ENCODE measurements around the gene TOMM5.

The TOMM5 gene

GRCh38 chr9:37542488-37542887, 49.9 kb downstream of the TOMM5 start:
- no peak for DNase-seq (ENCODE audit: low read depth)
- no peak for TF ChIP-seq CTCF (conservative IDR thresholded peaks at IDR 0.05; ENCODE audit: low read length)
- no peak overlapping the region for H3K4me3 ChIP-seq (ENCODE audit: low read length)

GRCh38 chr9:37541465-37541864, 50.9 kb downstream of the TOMM5 start:
- TF ChIP-seq CTCF (conservative IDR thresholded peaks at IDR 0.05; ENCODE audit: low read length), result no peak
- DNase-seq (ENCODE audit: low read depth), result no peak
- H3K4me3 ChIP-seq (ENCODE audit: low read length), result no peak overlapping the region

- no peak for TF ChIP-seq CTCF (conservative IDR thresholded peaks at IDR 0.05; ENCODE audit: low read length)
- no peak for DNase-seq (ENCODE audit: low read depth)
- H3K4me3 ChIP-seq (ENCODE audit: low read length), result no peak overlapping the region
These were observed 51.8 kb downstream of the TOMM5 start for GRCh38 chr9:37540634-37541033.

- H3K4me3 ChIP-seq (ENCODE audit: low read length), result no peak overlapping the region
- no peak for DNase-seq (ENCODE audit: low read depth)
- no peak for TF ChIP-seq CTCF (conservative IDR thresholded peaks at IDR 0.05; ENCODE audit: low read length)
These were observed 52.8 kb downstream of the TOMM5 start for GRCh38 chr9:37539634-37540033.
